ENCODE measurements around the gene OAT.

The OAT gene

DNA sequence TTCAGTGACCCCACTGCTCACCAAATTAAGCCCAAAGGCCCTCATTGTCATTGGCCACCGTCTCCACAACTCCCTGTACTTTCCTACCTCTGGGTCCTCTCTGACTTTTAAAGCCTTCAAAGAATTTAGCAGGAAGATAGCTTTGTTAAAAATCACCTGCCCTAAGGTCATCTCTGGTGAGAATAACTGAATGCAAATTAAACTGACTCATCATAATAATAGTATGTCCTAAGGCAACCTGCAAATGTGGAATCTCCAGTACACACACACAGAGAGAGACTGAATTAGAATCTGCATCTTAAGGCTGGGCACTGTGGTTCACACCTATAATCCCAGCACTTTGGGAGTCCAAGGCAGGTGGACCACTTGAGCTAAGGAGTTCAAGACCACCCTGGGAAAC is 24.1 kb downstream of the OAT start:
- DNase-seq, result no peak

DNA sequence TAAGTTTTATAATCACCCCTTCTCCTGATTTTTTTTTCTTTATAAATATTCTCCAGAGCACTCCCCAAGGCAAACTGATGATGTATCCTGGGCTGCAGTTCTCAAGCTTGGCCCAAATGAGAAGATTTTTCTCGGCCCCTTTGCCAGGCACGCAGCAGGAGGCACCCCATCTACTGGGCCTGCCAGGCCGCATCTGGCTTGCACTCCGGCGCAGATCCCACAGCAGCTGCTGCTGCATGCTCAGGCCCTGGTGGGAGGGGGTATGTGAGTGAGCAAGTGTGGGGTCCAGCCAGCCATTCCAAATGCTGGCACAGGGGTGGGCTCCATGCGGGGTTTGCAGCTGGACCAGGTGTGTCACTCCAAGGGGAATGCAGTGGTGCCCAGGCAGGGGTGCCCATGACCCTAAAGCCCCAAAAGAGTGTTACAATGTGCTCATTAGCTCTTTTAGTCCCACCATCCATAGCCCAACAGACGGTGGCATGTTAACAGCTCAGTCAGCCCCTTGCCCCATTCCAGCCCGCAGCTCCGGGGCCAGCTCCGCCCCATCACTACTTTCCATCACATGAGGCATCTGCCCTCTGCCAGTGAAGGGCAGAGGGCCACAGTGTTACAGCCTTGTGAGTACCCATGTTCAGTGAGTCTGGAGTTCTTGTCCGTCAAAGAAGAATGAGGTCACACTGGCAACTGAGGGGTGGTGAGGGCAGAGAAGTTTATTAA is 25.9 kb downstream of the OAT start:
- DNase-seq, result no peak

DNA sequence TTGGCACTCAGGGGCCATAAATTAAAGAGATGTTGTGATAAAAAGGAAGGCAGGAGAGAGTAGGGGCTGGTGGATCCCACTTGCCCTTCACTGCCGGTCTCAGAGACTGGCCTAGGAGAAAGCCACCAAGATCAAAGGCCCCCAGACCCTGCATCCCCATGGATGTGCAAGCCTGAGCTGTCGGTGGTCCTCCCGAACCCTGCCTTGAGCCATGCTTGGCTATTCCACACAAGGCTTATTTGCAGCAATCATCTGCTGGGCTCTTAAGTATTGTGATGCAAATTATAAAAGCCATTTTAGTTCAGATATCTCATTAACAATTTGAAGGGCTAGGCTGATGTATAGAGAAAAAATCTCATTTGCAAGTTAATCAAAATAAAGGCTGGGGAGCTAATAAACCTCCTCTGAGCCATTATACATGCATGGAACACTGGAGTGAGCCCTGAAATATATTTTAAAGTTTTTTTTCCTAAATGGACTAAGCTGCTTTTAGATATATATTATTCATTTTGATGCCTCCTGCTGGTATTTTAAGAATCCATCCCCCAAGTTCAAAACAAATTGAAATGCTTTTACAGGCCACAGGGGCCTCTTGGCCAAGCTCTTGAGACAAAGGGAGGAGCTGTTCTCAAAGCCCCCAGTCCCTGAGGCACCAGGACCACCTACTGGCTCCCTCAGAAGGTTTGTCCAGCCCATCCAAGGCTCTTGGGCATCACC is 28.1 kb downstream of the OAT start:
- no peak for DNase-seq

DNA sequence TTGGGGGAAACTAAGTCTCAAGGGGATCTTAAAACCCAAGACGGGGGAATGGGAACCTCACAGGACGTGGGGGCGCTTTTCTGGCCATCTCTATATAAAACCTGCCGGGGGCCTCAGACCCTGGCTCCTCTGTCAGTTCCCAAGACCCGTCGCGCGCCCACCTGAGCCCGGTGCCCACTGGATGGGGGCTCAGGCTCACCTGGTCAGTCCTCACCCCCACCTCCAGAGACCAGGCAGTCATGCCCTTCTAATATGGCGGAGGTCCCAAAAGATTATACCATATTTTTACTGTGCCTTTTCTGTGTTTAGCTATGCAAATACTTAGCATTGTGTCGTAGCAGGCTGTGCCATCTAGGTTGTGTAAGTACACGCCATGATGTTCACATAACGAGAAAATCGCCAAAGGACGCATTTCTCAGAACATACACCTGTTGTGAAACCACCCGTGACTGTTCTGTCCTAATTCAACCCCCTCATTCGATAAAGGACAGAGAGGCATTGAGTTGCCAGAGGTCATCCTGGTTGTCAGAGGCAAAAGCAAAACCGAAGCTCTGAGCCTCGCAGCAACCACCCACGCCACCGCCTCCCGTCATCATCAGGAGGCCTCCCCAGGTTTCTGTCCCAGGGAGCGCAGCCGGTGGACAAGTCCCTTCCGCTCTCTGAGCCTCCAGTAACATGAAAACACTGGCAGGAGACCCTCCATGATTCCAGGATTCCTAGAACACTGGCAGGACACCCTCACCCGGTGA is 28.9 kb downstream of the OAT start:
- no peak for DNase-seq

DNA sequence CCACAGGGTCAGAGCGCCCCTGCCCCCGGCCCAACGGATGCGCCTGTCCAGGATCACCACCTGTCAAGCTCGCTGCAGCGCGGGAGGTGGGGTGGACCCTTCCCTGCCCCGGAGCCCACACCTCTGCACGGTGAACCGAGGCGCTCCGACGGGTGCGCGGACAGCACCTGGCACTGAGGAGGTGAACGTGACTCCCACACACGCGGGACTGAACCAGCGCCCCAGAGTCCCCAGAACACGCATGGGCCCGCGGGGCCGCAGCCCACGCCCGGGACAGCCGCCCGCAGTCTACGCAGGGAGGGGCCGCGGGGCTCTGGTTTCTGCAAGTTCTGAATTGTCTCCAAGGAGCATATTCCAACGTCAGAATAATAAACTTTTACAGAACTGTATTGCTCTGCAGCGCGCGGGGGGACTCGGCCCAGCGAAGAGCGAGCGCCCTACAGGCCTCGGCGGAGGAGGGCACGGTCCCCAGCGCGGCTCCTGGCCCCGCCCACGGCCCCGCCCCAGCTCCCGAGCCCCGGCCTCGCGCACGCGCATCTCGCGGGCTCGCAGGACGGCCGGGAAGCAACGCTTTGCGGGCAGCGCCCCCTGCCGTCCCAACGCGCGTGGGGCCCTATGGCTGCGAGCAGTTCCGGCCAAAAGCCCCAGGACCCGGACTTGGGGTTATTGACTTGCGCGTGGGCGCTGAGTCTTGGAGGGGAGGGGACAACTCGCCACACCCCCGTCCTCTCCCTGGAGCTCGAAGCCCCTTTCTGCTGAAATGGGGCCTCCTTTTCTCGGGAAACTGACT is 29.7 kb downstream of the OAT start:
- DNase-seq, result peak; percentile 93

DNA sequence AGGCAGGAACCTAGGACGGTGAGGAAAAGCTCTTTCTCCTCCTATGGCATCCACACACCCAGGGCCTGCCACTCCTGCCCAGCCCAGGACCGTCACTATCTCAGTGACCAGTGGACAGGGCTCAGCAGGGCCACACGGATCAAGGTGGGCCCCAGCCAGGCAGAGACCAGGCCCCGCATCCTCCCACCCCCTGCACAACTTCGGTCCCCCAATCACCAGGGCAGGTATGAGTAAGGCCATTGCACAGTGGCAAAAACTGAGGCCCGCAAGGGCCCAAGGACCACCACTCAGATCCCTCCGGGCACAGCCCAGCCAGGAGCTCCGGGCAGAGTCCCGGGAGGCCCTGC is 30.3 kb downstream of the OAT start:
- no peak for DNase-seq

DNA sequence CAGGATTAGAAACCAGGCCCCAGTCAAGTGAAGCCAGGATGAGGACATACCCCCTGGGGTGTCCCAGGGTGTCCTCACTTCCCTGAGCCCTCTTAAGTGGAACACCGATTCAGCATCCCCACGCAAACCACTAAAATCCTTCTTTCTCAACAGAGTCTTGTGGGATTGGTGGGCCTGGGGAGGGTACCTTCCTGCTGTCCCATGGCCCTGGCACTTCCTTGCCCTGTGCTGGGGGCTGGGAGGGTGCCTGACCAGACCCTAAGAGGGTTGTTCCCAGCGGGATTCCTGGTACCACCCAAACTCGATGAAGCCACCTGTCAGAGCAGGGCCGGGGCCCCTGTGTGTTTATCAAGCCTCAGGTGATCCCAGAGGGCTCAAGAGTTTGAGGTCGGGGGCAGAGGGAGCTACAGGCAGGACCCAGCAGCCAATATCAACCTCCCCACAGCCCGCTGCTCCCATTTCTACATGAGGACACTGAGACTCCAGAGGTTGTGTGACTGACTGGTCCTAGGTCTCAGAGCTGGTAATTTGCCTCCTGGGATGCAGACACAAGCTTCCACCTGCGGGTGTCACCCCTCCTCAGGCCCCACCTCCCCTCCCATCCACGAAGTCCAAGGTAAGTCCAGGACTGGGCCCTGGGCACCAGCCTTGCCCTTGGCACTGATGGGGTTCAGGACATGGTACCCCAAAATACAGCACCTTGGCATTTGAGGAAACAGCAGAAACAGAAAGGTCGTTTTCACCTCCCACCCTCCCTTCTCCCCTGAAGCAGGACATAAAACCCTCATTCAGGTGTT is 31.4 kb downstream of the OAT start:
- no peak for DNase-seq

DNA sequence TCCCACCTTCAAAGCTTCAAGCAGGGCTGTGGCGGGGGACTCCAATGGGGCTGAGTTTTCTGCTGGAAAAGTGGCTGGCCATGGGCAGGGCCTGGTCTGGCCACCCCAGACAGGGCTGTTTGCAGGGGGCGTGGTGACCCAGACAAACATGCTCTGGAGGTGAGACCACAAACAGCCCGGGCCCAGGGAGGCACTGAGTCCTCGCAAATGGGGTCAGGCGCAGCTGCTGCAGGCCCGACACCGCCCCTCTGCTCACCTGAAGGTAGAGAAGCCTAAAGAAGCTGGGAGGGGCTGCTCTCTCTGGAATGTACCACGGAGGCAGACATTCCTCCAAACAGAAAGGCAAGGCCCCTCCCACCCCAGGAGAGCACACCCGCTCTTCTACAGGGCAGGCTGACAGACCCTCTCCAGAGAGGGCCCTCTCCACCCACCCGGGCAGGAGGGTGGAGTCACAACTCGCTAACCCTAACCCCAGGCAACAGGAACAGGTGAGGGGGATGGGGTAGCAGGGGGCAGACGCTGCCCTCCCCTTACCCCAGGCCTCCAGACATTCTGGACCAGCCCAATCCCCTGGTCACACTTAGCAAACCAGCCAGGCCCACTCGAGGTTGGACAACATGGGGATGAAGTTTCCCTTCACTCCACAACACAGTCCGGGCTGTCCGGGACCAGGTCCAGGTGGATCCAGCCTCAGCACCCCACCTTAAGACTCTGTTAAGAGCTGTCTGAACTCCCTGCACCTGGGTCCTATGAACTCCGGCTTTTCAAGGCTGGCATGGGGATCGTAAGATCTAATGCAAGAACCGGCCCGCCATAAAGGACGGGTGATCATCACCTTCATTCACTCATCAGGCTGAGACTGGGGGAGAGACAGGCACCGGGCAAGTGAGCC is 32.3 kb downstream of the OAT start:
- no peak for DNase-seq

DNA sequence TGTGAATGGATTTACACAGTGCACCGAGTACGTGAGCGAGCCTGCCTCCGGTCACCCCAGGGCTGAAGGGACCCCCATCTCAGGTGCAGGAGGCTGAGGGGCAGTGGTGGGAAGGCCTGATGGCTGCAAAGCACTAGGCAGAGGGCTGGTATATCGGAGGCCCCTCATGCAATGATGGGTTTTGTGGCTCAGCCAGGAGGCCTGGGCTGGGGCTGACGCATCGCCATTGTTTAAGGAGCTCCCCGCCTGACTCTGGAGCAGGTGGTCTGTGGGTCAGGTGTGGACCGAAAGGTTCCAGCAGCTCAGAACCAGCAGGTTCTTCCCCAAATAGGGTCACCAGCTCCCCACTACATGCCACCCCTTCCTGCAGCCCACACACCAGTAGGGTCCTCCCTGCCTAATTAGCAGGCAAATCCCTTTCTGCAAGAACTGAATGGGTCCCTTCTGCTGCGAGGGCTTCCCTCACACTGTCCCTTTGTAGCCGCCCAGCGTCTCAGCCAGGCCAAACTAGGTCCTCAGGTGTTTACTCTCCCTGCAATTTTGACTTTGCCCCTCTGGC is 33.0 kb downstream of the OAT start:
- DNase-seq, result no peak

DNA sequence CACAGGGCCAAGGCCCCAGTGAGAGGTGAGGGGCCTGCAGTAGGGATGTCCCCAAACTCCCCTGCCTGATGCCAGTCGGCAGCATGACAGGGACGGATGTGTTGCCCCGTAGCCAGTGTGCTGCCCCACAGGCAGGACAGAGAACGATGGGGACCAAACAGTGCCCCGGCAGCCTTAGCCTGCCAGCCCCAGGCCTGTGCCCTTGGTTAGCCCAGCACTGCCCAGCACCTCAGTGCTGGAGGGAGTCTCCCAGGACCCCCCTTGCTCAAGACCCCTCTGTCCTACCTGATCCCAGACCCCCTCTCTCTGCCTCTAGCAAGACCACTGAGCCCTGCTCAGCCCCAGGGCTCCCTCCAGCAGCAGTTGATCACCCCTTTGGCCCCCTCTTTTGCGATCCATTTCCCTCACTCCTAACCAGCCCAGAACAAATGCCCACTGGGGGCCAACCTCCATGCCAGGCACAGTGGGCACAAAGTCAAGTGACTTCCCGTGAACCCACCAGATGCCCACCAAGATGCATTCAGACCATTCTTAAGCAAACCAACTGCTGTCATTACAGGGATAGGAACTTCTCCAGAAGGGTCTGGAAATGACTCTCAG is 34.0 kb downstream of the OAT start:
- DNase-seq, result no peak

DNA sequence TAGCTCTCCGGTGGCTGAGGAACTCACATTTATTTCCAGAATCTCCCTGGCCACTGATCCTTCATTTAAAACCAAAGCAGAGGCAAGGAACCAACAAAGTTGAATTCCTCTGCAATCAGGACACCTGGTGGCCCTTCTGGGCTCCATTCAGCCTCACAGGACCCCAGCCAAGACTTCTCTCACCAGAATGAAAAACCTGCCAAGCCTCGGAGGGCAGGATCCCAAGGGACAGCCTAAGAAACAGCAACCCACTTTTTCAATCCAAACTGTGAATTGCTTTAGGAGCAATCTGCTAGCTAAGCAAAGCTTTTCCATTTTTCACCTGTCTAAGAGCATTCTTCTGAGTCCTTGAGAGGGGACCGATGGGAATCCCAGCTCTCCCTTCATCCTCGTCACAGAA is 34.6 kb downstream of the OAT start:
- DNase-seq, result no peak

DNA sequence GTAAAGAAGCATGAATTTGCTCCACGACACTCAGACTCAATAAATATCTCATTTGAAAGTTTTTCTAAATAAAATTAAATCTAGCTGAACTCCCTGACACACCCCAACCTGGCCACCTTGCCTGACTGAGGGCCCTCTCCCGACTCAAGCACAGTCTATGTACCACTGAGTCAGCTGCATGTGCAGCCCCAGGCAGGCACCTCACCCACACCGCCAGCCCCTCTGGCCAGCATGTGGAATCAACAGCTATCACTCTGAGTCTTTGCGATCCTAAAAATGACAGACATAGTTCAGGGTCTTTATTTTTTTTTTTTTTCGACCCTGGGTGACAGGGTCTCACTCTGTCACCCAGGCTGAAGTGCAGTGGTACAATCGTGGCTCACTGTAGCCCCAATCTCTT is 35.2 kb downstream of the OAT start:
- DNase-seq, result no peak

DNA sequence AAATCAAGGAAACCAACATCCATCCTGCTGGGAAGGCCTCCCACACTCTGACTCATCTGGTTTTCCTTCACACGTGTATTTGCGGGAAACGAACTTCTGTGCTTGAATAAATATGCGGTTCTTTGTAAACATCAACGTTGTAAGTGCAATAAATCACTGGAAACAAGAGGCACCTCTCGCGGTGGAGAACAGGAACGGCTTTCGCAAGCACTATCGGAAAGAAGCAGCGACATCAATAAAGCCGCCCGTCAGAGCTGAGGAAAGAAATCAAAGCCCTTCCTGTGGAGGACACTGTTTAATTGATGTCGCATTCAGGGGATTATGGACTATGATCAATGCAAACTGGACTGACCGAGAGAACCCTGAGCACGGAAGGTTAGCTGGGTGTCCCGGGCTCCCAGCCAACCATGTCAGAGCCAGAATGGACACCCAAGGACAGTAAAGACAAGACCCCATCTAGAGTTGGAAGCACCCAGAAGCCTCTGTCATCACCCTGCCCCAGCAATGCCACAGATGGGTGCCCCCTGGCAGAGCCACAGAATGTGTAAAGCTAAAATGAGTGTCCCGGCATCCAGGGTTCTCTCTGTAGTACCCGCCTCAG is 37.6 kb downstream of the OAT start:
- no peak for DNase-seq

DNA sequence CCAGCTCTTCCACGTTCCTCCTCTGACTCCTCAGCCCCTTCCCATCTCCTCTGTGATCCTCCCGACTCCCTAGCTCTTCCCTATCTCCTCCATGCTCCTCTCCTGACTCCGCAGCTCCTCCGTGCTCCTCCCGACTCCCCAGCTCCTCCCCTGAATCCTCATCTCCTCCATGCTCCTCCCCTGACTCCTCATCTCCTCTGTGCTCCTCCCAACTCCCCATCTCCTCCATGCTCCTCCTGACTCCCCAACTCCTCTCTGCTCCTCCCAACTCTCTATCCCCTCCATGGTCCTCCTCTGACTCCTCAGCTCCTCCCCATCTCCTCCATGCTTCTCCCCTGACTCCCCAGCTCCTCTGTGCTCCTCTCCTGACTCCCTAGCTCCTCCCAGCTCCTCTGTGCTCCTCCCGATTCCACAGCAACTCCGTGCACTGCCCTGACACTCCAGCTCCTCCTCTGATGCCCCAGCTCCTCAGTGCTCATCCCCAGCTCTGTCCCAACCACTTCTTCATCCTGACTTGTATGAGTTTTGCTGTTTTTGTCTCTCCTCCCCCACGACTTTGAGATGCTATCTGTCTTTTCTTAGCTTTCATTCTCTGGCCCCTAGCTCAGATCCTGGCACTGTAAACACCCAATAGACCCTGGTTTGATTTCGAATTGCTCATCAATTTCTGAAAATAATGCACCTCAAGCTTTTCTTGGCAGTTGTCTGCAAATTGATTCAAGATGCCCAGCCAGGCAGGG is 38.3 kb downstream of the OAT start:
- no peak for DNase-seq

DNA sequence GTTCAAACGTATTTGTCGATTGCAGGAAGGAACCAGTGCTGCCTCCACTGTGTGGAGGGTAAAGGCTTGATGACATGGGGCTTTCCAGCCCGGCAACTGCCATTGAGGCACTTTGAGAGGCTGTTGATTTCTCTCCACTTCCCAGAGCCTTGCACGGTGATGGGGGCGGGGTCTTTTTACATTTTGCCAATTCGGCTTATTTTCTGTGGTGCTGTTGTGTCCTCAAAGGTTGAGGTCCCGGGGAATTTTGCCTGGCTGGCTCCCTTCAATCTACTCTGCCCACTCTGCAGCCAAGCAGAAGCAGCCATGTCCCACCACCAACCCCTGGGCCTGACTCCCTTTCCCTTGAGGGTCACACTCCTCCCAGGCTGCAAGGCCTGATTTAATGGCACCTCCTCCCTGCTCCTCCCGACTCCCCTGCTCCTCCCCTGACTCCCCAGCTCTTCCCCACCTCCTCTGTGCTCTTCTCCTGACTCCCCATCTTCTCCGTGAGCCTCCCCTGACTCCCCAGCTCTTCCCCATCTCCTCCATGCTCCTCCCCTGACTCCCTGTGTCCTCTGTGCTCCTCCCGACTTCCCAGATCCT is 39.0 kb downstream of the OAT start:
- DNase-seq, result no peak

DNA sequence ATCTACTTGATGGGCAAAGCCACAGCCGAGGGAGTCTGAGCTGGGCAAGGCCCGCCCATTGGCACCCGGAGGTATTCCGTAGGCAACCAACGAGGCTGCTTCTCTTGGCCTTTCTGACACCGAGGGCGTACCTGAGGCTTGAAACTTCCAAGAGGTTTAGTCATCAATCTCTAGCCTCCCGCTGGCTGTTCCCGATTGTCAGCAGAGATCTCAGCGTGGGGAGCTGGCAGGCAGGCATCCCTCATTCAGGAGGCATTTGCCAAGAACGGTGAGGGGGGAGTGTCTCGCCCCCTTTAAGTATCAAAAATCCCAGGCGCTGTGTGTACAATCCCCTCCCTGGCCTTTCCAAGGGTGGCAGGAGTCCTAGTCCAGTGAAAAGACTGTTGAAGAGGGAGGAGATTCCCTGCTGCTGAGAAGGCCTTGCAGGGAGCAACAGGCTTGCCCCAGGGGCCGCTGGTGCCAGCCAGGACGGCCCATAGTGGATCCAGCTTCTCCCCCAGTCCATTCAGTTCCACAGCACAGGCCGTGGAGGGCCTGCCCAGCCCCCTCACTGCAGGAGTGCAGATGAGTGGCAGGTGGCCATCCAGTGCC is 39.7 kb downstream of the OAT start:
- no peak for DNase-seq

DNA sequence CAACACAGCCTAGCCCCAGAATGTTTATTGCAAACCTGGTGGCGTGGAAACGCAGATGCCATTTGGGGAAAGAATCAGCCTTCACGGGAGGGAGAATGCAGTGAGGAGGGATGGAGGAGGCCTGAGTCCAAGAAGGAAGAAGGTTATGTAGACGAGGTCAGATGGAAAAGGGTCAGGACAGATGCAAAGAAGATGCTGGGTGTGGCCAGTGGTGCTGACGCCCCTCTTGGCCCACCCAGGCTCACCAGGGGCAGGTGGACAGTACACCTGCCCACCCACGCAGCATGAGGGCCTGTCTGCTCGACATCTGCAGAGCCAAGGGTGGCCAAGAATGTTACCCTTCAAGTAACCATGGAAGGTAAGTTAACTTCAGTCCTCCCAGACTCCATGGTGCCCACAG is 40.5 kb downstream of the OAT start:
- no peak for DNase-seq

DNA sequence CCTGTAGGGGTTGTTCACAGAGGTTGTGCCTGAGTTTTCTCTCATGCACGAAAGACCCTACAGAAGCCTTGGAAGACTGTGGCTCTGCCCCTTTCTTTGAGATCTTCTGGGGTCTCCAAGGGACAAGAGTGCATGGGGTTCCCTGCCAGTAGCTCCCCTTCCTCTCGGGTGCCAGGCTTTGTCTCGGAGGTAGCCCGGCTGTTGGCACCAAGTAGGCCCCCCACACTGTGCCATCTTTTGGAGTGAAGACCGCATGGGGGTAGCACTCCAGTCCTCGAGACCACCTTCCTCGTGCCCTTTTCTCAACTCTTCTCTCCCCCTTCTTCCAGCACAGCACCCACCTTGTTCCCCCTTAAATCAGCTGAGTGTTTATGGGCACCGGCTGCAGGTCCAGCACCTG is 41.6 kb downstream of the OAT start:
- no peak for DNase-seq

DNA sequence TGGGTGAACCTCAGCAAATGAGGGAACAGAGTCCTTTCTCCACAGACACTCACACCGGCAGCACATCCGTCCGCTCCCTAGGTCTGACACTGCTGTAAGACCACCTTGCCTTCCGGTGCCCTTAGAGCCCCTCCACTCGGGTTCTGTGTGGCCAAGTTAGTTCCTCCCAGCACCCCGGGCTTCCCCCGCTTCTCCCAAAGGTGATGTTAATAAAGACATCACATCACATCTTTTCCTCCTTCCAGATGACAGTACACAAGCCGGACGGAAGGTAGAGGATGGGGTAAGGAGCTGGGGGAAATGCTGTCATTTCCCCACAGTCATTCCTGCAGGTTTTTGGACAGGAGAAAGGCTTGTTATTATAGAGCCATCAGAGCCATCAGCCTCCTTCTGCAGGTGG is 42.3 kb downstream of the OAT start:
- DNase-seq, result no peak

Measured in CD4-positive, alpha-beta T cell treated with Interleukin-10 for 1 hour (primary cell).